Mesendoderm (in vitro differentiated cells): ENCODE data around the gene RNF5.

Experiments
- DNase-seq: peaks from one replicate; pipeline ENCODE4 v3.0.0; 2013
- H2AK5ac ChIP-seq: 2 replicates; pipeline ENCODE4 v1.6.1; 2013; ENCODE audit warnings: low read length, inconsistent platforms
- H2BK120ac ChIP-seq: 2 replicates; pipeline ENCODE4 v1.6.1; 2013; ENCODE audit warnings: low read depth, mild to moderate bottlenecking, low read length, moderate library complexity, mixed read lengths
- H2BK15ac ChIP-seq: replicated peaks from 2 replicates; pipeline ENCODE4 v1.6.1; 2013; ENCODE audit warnings: low read depth, mild to moderate bottlenecking, moderate library complexity
- H2BK5ac ChIP-seq: 2 replicates; pipeline ENCODE4 v1.6.1; 2013; ENCODE audit warnings: low read length, inconsistent platforms
- H3K18ac ChIP-seq: 2 replicates; pipeline ENCODE4 v1.6.1; 2013; ENCODE audit warnings: mild to moderate bottlenecking, low read length, mixed read lengths
- H3K23ac ChIP-seq: one replicate; pipeline ENCODE4 v1.6.1; 2013; ENCODE audit warnings: low read length
- H3K27ac ChIP-seq: 2 replicates; pipeline ENCODE4 v1.5.1; 2013; ENCODE audit warnings: low read depth, mild to moderate bottlenecking, inconsistent platforms, low read length, moderate library complexity
- H3K27me3 ChIP-seq: 2 replicates; pipeline ENCODE4 v1.6.1; 2013; ENCODE audit warnings: low read length, control low read depth, mild to moderate bottlenecking, inconsistent platforms; ENCODE audit not compliant: insufficient read depth, poor library complexity
- H3K36me3 ChIP-seq: 2 replicates; pipeline ENCODE4 v1.6.1; 2013; ENCODE audit warnings: low read length, inconsistent platforms; ENCODE audit not compliant: control insufficient read depth, insufficient read depth
- H3K4ac ChIP-seq: one replicate; pipeline ENCODE4 v1.6.1; 2013; ENCODE audit warnings: low read depth, mild to moderate bottlenecking, low read length, moderate library complexity
- H3K4me1 ChIP-seq: 2 replicates; pipeline ENCODE4 v1.6.1; 2013; ENCODE audit warnings: low read depth, low read length, inconsistent platforms; ENCODE audit not compliant: control insufficient read depth
- H3K4me2 ChIP-seq: 2 replicates; pipeline ENCODE4 v1.6.1; 2013; ENCODE audit warnings: low read length
- H3K4me3 ChIP-seq: 2 replicates; pipeline ENCODE4 v1.5.1; 2013; ENCODE audit warnings: mild to moderate bottlenecking, low read length
- H3K56ac ChIP-seq: one replicate; pipeline ENCODE4 v1.6.1; 2013; ENCODE audit warnings: low read length
- H3K79me1 ChIP-seq: 2 replicates; pipeline ENCODE4 v1.6.1; 2013; ENCODE audit warnings: low read length, inconsistent platforms
- H3K79me2 ChIP-seq: 2 replicates; pipeline ENCODE4 v1.6.1; 2013; ENCODE audit warnings: mild to moderate bottlenecking, low read length; ENCODE audit not compliant: control insufficient read depth, insufficient read depth
- H3K9ac ChIP-seq: 2 replicates; pipeline ENCODE4 v1.6.1; 2013; ENCODE audit warnings: low read length, inconsistent platforms
- H4K5ac ChIP-seq: one replicate; pipeline ENCODE4 v1.6.1; 2013; ENCODE audit warnings: low read length
- H4K8ac ChIP-seq: one replicate; pipeline ENCODE4 v1.6.1; 2013; ENCODE audit warnings: low read depth, mild to moderate bottlenecking, control low read depth, low read length, moderate library complexity
- WGBS: extraction: QIAGEN DNeasy Blood & Tissue Kit; methylation state at CpG from one replicate; pipeline ENCODE4 v1.1.7; 2013; ENCODE audit warnings: low lambda C conversion rate, missing lambda C conversion rate; ENCODE audit not compliant: insufficient coverage; ENCODE audit errors: extremely low coverage; 5-methylcytosine and 5-hydroxymethylcytosine counted together

Gene RNF5

GRCh38 chr6:32175711-32176475 lies 2.3 kb upstream of the RNF5 start, which contains the start of gene AGPAT1:
TSS of gene AGPAT1 (minus strand) at chr6:32176084. CDS start at chr6:32171496, 4,588 bp downstream.
- peaks cover 37% of the 10 kb centered on the region for H3K79me2 ChIP-seq
- peak within 1 kb of the TSS; percentile 89 for H3K18ac ChIP-seq
- H3K4ac ChIP-seq: peak within 1 kb of the TSS; percentile 73
- DNase-seq: peak; percentile 98
- H2AK5ac ChIP-seq: peak within 1 kb of the TSS; percentile 97
- no CpG with 5 or more reads among the region's 27 CpGs for WGBS
- peak within 1 kb of the TSS; percentile 90 for H3K4me2 ChIP-seq
- peaks cover 27% of the 10 kb centered on the region for H3K79me1 ChIP-seq
- H3K23ac ChIP-seq: no peak within 1 kb of the TSS
- H2BK15ac ChIP-seq: no peak within 1 kb of the TSS
- peak within 1 kb of the TSS; percentile 88 for H3K9ac ChIP-seq
- no peak within 1 kb of the TSS for H2BK120ac ChIP-seq
- H3K27me3 ChIP-seq: no peaks in the 10 kb centered on the region
- peak within 1 kb of the TSS; percentile 98 for H3K56ac ChIP-seq
- no peak within 1 kb of the TSS for H4K8ac ChIP-seq
- H3K4me3 ChIP-seq: peak within 1 kb of the TSS; percentile 44
- peak within 1 kb of the TSS; percentile 27 for H2BK5ac ChIP-seq
- peaks cover 17% of the 10 kb centered on the region for H3K4me1 ChIP-seq
- H3K36me3 ChIP-seq: peaks cover 1% of the 10 kb centered on the region
- H3K27ac ChIP-seq: peak within 1 kb of the TSS; percentile 89
- peak within 1 kb of the TSS; percentile 68 for H4K5ac ChIP-seq

DNA sequence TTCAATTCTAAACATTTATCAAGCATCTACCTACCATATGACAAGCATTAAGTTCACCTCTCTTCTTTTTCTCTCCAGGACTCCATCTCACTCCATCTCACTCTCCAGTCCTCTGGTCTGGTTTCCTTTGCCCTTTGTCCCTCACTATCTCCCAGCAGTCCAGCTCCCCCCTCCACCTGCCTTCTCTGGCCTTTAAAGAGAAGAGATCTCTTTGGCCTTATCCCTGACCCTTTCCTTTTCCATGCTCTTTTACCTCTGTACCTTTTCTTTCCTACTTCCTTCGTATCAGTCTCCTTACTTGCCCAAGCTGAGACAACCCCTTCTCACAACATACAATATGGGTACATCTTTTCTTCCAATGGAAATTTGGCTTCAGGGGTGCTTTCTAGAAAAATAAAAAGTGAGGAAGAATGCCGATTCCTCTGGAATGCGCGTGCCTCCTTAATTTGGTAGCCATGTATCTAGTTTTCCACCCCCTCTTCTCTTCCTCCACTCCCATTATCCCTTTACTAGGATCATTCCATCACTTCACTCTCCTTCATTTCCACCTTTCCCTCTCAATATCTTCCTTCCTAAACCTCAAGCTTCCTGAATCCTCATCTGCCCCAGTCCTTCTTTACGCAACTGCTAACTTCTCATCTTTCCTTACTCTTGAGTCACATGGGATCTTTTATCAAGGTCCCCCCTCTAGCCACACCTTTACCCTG lies 1.6 kb upstream of the RNF5 start:
- no peak for DNase-seq
- H2BK15ac ChIP-seq: no peak overlapping the region

GRCh38 chr6:32177183-32177787 lies 920 bp upstream of the RNF5 start:
- Histone ChIP-seq H3K27me3 (no peaks in the 10 kb centered on the region), H3K4me3 (peak overlapping the region; percentile 36), H3K23ac (no peak overlapping the region), H3K56ac (peak overlapping the region; percentile 91), H3K79me1 (peaks cover 25% of the 10 kb centered on the region), H4K8ac (no peak overlapping the region), H2BK120ac (no peak overlapping the region), H3K4me2 (peak overlapping the region; percentile 77), H3K4ac (peak overlapping the region; percentile 89), H2BK5ac (peak overlapping the region; percentile 68), H3K36me3 (peaks cover 1% of the 10 kb centered on the region), H4K5ac (peak overlapping the region; percentile 40), H2AK5ac (no peak overlapping the region), H3K9ac (peak overlapping the region; percentile 88), H2BK15ac (no peak overlapping the region), H3K18ac (peak overlapping the region; percentile 47), H3K27ac (peak overlapping the region; percentile 89), H3K4me1 (peaks cover 17% of the 10 kb centered on the region), H3K79me2 (peaks cover 37% of the 10 kb centered on the region)
- WGBS: no CpG with 5 or more reads among the region's 20 CpGs
- no peak for DNase-seq

More for the DNA sequence above, 1.6 kb upstream of the RNF5 start:
- peak overlapping the region; percentile 18 for H3K4me3 ChIP-seq
- H3K56ac ChIP-seq: peak overlapping the region; percentile 91
- H3K4me1 ChIP-seq: peaks cover 17% of the 10 kb centered on the region
- H3K36me3 ChIP-seq: peaks cover 1% of the 10 kb centered on the region
- peaks cover 37% of the 10 kb centered on the region for H3K79me2 ChIP-seq
- no peak overlapping the region for H3K23ac ChIP-seq
- H3K4ac ChIP-seq: peak overlapping the region; percentile 89
- peak overlapping the region; percentile 89 for H3K27ac ChIP-seq
- WGBS: 100% methylated on average over 1 of the region's 5 CpGs
- H3K27me3 ChIP-seq: no peaks in the 10 kb centered on the region
- peak overlapping the region; percentile 47 for H3K18ac ChIP-seq
- peak overlapping the region; percentile 27 for H2BK5ac ChIP-seq
- peak overlapping the region; percentile 97 for H2AK5ac ChIP-seq
- peaks cover 25% of the 10 kb centered on the region for H3K79me1 ChIP-seq
- peak overlapping the region; percentile 88 for H3K9ac ChIP-seq
- H3K4me2 ChIP-seq: peak overlapping the region; percentile 77
- H2BK120ac ChIP-seq: no peak overlapping the region
- no peak overlapping the region for H4K8ac ChIP-seq
- H4K5ac ChIP-seq: peak overlapping the region; percentile 68

DNA sequence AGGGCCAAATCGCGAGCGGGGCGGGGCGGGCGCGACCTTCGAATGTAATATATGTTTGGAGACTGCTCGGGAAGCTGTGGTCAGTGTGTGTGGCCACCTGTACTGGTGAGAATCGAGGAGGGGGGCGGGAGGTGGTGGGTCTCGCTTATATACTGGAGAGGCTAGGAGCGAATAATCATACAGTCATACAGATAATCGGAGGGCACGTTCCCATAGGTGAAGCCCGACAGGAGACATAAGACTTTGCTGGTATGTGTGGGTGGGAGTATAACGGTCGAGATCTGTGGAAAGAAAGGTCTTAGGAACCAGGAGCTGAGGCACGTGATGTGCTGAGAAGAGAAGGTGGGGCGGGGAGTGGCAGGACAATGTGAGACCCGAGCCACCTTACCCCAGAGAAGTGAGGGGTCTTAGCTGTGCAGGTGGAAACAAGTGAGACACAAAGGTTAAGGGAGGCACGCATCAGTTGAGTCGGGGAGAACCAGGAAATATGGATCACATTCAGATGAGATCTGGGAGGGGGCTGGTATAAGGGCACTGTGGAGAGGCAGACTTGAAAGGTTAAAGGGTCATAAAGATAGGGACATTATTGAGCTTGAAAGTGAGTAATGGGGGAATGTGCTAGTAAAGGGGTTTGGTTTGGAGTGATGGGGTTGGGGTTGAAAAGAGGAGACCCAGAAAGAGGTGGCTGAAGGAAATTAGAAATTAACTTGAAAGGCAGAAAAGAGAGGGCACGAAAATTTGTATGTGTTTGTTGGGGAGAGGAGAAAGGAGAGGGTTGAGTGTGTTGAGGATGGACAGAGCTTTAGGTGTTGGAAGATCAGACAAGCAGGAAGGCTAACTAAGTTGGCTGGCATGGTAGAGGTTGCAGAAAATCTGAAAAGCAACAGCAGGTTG lies 589 bp downstream of the RNF5 start:
- Histone ChIP-seq H3K18ac (no peak overlapping the region), H3K9ac (peak overlapping the region; percentile 88), H3K79me1 (peaks cover 15% of the 10 kb centered on the region), H2BK15ac (no peak overlapping the region), H2BK120ac (no peak overlapping the region), H3K27ac (no peak overlapping the region), H3K4me1 (peaks cover 15% of the 10 kb centered on the region), H2AK5ac (peak overlapping the region; percentile 9), H3K4ac (no peak overlapping the region), H3K79me2 (peaks cover 28% of the 10 kb centered on the region), H3K56ac (peak overlapping the region; percentile 91), H3K4me2 (peak overlapping the region; percentile 93), H4K5ac (no peak overlapping the region), H3K23ac (peak overlapping the region; percentile 48), H3K4me3 (peak overlapping the region; percentile 43), H4K8ac (no peak overlapping the region), H3K36me3 (peaks cover 1% of the 10 kb centered on the region), H2BK5ac (no peak overlapping the region), H3K27me3 (no peaks in the 10 kb centered on the region)
- WGBS: 100% methylated on average over 1 of the region's 24 CpGs
- no peak for DNase-seq

- no CpG with 5 or more reads among the region's 10 CpGs for WGBS
- no peak overlapping the region for H2BK120ac ChIP-seq
- no peak overlapping the region for H3K23ac ChIP-seq
- H2BK5ac ChIP-seq: no peak overlapping the region
- no peak overlapping the region for H4K5ac ChIP-seq
- no peak overlapping the region for H3K4me3 ChIP-seq
- peaks cover 17% of the 10 kb centered on the region for H3K79me2 ChIP-seq
- H2AK5ac ChIP-seq: no peak overlapping the region
- peaks cover 13% of the 10 kb centered on the region for H3K4me1 ChIP-seq
- no peak overlapping the region for H3K4ac ChIP-seq
- H3K79me1 ChIP-seq: peaks cover 6% of the 10 kb centered on the region
- H3K27ac ChIP-seq: no peak overlapping the region
- no peak overlapping the region for H3K4me2 ChIP-seq
- no peak overlapping the region for H3K18ac ChIP-seq
- H3K9ac ChIP-seq: no peak overlapping the region
- no peak for DNase-seq
- no peak overlapping the region for H2BK15ac ChIP-seq
- peak overlapping the region; percentile 91 for H3K56ac ChIP-seq
- peaks cover 1% of the 10 kb centered on the region for H3K36me3 ChIP-seq
- H4K8ac ChIP-seq: no peak overlapping the region
- no peaks in the 10 kb centered on the region for H3K27me3 ChIP-seq
Observed at GRCh38 chr6:32179766-32180405, 1.7 kb downstream of the RNF5 start.
